ENCODE measurements around the gene C2orf72.
"Not testable (repeated sequence)": the region's sequence is repeated elsewhere in the genome, so short reads cannot be mapped to it uniquely, and the experiment has no call there.

C2orf72 gene

DNA sequence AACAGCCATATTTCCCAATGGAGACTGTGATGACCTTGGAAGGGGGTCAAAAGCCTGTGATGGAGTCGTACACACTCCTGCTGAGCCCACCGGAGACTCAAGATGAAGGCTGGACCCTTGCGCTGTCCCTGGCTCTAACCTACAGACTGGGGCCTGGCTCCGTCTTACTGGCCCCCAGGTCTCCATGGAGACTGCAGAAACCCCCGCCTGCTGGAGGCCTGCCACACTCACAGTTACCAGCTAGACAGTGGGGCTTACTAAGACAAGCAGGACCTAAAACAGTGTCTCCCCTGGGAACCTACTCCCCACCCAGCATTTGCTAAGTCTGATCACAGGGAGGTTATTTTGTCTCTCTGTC, 9.6 kb downstream of the C2orf72 start:
- DNase-seq (ENCODE audit: low spot score): no peak

DNA sequence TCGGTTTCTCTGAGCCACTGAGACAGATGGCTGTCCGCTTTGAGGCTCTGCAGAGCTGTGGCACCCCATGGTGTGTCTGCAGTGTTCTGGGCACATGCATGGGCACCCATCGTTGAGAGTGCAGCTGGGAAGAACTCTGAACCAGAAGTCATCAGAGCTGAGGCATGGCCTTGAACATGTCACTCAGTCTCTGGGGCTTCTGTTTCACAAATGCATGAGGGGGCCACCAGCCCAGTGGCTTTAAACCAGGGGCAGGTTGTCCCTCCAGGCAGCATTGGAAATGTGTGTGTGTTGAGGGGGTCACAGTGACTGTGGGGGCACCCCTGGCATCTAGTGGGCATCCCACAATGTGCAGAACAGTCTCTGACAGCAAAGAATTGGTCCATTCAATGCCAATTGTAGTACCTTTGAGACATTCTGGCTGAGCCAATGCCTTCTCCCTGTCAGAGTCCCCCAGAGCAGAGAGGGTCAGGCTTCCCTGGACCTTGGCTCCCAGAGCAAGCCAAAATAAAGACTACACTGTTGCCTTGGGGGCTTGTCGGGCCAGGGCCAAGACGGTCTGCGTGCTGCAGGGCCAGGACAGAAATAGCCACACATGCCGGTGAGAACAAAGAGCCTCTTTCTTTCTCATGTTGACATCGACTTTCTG, 10.1 kb downstream of the C2orf72 start:
- DNase-seq (ENCODE audit: low spot score): peak; percentile 77

DNA sequence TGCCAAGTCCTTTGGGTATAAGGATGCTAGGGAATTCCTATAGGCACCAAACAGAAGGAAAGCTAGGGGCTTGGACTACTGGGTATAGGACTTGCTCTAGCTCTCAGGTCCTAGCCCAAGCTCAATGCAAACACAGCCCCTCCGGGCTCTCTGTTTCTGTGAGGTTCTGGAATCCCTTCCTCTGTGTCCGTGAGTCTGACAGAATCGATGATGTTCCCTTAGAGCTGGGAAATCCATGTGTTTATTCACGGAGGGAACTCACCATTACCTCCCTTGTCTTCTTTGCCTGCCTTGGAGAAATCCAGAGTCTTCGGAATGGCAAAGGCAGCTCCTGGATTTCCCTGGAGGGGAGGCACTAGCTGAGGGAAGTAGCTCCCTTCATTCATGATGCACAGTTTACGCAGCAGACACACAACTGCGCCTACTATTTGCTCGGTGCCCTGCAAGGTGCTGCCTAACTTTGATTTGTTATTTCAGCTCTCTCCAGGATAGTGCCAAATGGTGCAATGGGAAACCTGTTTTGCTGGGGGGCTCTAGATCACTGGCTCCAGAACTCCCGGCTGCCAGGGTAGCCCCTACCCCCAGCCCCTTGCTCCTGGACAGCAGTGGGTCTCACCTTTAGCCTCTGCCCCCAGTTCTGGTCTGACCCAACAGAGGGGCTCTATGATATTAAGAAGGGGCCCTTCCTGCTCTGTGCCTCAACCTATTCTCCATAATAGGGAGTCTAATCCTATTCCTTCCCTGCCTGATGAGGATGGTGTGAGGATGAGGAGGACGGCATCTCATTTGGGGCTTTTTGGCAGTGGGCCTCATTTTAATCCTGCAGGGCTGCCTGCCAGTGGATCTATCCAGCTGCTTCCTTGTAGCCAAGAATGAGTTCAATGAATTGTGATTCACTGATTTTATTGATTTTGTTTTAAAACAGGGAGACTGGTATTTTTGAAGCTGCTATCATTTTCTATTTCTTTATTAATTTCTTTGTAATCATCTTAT, 10.9 kb downstream of the C2orf72 start:
- no peak for DNase-seq (ENCODE audit: low spot score)

DNA sequence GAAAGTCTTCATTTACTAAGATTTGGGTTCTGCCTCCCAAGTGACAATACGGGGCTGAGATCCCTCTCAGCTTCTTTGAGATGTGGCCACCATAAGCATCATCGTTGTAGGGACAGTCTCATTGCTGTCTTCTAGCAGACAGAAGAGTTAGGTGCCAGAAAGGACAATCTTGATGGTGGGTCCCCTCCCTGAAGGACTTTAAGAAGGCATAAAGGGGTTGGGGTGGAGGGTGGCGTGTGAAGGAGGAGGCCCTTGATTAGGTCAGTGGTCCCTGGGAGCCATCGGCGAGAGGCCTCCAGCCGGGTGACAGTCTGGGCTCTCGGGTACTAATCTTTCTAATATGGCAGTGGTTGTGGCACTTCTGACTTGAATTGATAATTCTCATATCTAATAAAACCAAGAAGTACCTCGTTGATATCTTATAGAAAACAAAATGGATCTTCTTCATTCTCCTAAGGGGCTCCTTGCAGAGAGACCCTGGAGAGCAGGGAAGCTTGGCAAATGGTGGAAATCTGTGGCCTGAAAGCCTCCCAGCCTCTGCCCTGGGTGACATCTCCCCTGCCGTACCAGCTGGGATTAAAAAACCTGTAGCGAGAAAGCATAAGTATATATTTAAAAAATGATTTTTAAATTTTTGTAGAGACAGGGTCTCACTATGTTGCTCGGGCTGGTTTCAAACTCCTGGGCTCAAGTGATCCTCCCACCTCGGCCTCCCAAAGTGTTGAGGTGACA, 12.1 kb downstream of the C2orf72 start:
- DNase-seq (ENCODE audit: low spot score): no peak

DNA sequence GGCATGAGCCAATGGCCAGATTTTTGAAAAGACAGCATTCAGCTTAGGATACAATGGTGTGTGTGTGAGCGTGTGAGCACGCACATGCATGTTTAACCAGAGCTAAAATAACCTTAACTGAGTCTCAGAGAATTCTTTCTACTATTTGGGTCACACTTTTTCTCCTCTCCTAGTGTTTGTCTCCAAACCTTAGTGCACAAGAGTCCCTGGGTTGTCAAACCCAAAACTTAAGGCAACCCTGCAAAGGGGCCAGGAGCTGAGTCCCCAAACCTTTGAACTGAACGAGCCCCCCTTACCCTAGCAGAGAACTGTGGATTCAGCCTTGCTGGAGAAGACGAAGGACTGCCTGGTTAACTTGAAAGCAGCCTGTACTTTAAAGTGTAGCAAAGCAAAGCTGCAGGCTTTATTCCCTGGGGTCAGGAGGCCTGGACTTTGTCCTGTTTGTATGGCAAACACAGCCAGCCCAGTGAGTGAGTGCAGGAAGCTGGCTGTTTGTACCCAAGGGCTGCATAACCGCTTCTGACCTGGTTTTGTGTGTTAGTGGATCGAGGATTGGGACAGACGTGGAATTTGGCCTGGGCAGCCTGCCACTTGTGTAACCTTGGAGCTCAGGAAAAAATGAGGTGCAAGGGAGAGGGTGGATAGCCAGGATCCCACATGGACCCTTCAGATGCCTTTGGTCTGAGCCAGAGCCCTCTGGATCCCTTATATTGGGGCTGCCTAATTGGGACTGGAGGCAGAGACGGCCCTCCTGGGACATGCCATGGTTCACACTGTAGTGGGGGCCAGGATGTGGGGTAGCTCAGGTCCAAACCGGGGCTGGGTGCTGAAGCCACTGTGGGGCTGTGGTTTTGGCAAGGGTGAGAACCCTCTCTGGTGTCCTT, 12.9 kb downstream of the C2orf72 start:
- DNase-seq (ENCODE audit: low spot score): no peak

DNA sequence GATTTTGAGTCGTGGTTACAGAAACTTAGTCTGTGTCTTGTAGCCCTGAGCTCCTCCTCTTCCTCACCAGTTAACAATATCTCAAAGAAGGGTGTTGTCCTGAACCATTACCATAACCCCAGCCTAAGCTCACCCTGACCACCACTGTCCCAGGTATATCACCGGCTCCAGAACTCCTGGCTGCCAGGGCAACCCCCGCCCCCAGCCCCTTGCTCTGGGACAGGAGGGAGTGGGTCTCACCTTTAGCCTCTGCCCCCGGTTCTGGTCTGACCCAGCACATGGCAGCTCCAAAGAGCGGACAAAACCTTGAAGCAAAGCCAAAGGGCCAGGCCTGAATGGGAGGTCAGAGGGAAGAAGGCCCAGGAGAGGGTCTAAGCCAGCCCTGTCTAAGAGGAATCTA, 13.8 kb downstream of the C2orf72 start:
- no peak for DNase-seq (ENCODE audit: low spot score)

DNA sequence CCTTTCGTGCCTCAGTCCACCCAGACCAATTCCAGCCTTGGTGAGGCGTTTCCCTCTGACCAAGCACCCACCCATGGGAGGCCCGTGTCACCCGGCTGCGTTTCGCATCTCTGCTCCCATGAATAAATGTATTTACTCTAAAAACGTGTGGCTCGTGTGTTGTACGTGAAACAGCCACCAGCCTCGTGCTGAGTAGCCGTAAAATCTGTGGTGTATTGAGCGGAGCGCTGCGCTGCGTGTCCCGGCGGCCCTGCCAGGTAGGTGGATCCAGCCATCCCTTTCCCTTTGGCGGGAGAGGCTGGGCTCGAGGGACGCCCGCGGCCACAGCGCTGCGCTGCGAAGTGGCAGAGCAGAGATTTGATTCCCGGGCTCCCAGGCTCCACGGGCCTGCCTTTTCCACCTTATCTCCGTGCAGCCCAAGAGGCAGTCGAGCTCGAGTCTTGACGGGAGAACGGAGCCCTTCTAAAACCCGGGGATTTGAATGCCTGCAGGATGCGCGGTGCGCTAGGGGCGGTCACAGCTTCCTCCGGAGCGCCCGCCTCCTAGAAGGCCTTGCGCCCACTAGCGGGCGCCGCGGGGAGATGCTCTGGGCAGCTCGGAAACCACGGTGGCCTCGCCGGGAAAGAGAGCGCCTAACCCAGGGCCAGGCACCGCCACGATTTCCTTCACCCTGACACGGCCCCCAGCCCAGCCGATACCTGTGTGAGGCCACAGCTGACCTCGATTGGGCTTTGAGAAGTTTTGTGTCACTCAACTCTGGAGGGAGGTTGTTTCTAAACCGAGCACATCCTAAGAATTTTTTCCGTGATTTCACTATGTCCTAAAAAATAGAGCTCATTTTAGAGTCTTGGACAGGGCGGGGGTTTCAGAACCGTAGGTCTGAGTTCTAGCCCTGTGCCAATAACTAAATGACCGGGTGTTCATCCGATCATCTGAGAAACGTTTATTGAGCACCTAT, 15.4 kb downstream of the C2orf72 start:
- peak; percentile 67 for DNase-seq (ENCODE audit: low spot score)

DNA sequence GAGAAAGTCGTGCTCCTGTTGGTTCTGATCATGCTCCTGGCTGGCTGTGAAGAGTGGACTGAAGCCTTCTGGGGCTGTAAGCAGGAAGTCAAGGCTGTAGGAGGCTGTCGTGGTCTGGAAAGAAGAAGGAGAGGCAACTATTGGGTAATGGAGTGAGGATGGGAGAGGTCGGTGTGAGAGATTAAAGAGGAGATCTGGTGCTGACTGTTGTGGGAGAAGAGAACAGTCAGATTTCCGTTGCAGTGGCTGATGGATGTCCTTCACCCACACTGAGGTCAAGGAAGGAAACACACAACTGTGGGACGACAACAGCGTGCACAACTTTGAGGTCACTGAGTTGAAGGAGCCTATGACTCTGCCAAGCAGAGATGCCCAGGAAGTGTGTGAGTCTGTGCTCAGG, 16.5 kb downstream of the C2orf72 start:
- DNase-seq (ENCODE audit: low spot score): no peak

DNA sequence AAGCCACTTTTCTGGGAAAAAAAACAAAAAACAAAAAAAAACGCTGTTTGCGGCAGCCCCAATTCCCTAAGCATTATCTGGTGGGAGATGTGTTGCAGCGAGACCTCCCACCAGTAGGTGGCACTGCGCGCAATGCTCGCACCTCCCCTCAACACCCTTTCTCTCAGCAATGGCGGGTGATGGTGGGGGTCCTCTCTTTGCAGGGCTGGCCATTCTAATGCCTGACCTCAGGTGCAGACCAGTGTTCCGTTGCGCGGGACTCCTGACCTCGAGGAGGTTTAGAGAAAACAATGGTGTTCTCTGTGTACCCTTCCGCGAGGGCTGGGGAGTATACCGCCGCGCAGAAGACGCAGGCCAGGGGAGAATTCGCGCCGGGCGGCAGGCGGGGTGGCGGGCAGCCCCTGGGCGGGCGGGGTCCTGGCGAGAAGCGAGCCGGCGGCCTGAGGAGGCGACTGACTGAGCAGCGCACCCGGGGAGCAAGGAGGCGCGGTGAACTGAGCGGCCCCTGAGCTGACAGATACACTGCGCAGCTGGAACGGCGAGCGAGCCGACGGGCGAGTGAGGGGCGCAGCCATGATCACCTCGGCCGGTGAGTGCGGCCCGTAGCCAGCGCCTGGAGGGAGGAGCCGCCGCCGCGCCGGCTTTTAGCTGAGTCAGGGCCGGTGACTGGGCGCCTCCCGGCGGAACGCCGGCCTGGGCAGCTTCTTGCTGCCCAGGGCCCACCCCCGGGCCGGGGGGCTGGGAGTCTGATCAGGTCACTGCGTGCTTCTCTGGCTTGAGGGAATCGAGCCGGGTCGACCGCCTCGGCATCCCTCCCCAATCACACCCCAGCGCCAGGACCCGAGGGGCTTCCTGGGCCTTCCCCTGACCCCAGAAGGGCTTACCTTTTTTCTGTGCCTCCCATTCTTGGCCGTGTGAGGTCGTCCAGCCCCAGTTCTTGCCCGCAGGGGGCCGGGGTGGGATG, 19.4 kb downstream of the C2orf72 start, which contains the start of gene PSMD1:
Gene PSMD1, plus strand, starts transcription at position 415 of the 964 bp plus-strand sequence. Its CDS starts 159 bp downstream, at position 574.
- peak; percentile 94 for DNase-seq (ENCODE audit: low spot score)

DNA sequence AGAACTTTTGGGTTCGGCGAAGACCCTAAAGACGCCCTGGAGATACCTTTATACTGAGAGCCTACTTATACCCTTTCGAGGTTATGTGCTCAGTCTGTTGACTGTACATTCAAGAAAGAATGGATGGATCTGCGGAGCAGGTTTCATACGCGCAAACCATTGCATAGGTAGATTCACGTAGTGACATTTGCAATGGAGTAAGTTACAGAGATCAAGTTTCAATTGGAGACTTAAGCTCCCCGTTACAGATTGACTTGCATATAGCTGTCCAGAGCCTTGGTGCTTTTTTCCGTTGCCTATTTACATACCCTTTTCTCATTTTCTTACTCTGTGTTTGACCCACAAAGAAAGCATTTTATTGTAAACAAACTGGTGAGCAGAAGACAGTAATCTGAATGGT, 20.3 kb downstream of the C2orf72 start:
- DNase-seq (ENCODE audit: low spot score): no peak

DNA sequence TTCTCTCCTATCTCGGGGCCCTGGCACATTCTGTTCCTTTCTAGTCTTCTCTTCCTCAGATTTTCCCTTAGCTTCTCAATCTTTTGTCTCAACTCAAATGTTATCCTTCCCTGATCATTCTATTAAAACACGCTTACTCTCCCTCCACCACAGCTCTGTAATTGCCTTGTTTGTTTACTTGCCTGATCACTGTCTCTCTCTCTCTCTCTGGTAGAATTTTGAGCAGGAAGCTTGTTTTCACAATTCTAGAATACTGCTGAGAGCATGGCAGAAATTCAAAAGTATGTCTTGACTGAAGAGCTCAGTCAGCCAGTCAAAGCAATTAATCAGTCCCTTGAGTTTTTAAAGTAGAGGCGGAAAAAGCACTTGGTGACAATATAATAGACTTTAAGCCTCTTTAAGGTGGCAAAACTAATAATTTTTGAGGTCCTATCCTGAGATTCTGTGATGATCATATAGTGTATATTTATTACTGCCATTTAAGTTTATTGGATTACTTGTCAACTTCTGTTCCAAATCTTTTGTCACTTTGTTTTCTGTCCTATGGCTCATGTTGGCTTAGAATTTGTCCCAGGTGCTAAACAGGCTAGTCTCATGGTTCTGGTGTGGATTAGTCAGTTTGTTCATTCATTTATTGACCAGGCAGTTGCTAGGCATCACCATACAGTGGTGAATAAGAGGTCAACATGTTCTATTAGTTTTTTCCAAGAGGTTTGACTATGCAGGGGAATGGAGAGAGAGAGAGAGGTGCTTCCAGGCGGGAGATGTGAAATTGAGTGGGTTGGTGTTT, 21.6 kb downstream of the C2orf72 start:
- no peak for DNase-seq (ENCODE audit: low spot score)

DNA sequence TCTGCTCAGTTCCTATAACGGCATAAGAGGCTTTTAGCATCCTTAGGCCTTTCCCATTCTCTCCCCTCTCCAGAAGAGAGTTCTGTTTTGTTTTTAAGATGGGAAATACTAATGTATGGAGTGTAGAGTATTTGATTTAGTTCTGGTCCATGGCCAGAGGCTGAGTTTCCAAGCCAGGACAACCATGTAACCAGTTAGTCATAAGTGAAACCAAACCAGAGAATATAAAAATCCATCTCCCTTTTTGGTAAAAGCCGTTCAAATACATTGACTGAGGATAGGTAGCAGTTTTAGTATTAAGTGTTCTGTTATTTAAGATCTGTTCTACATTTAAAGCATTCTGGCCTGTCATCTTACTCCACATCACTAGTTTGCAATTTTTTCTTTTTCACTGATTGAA, 22.4 kb downstream of the C2orf72 start:
- no peak for DNase-seq (ENCODE audit: low spot score)

DNA sequence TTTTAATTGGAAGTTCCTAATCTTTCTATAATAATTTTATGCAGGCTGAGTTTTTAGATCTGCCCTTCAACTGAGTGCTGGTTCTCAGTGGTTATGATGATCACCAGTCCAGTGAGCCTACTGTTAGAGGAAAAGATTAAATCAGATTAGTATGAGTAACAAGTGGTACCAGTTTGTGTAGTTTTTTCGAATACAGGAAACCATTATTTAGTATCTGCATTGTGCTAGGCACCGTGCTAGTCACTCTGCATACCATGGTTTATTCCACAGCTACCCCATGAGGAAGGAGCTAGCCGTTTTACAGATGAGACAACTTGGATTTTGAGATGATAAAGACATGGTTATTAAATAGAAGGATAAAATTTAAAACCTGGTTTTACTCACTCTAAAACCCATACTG, 25.5 kb downstream of the C2orf72 start:
- no peak for DNase-seq (ENCODE audit: low spot score)

DNA sequence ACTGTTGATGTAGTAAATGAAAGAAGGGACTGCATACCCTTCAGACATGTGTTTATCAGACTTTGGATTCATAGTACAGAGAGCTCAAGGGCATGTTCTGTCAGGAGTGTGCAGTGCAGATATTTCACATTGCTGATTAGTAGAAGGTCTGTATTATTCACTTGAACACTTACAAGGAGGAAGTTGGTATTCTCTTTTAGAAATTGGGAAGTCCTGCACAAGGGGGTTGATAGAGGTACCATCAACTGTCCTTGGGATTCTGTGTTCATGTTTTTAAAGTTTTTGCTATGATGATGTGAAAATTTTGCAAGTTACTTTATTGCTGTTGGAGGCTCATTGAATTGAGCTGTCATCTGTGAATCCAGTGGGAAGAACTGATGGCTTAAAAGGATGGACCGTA, 26.0 kb downstream of the C2orf72 start:
- DNase-seq (ENCODE audit: low spot score): no peak

DNA sequence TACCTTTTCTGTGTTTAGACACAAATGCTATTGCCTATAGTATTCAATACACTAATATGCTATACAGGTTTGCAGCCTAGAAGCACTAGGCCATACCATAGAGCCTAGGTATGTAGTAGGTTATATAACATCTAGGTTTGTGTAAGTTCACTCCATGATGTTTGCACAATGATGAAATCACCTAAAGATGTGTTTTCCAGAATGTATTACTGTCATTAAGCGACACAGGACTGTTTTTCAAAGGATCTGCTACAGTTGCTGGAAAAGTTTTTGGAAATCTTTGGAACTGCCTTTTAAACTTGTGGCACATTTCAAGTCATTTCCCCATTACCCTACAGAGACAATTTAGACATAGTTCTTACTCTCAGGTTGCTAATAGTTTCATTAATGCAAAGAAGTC, 28.6 kb downstream of the C2orf72 start:
- DNase-seq (ENCODE audit: low spot score): no peak

DNA sequence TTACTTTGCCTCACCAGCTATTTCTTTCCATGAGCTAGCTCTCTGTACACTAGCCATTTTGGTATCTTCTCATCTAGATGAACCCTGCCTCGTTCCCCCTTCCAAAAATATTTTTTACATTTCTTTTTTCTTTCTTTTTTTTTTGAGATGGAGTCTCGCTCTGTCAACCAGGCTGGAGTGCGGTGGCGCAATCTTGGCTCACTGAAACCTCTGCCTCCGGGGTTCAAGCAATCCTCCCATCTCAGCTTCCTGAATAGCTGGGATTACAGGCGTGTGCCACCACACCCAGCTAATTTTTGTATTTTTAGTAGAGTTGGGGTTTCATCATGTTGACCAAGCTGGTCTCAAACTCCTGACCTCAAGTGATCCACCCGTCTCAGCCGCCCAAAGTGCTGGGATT, 30.2 kb downstream of the C2orf72 start:
- DNase-seq (ENCODE audit: low spot score): not testable (repeated sequence)

DNA sequence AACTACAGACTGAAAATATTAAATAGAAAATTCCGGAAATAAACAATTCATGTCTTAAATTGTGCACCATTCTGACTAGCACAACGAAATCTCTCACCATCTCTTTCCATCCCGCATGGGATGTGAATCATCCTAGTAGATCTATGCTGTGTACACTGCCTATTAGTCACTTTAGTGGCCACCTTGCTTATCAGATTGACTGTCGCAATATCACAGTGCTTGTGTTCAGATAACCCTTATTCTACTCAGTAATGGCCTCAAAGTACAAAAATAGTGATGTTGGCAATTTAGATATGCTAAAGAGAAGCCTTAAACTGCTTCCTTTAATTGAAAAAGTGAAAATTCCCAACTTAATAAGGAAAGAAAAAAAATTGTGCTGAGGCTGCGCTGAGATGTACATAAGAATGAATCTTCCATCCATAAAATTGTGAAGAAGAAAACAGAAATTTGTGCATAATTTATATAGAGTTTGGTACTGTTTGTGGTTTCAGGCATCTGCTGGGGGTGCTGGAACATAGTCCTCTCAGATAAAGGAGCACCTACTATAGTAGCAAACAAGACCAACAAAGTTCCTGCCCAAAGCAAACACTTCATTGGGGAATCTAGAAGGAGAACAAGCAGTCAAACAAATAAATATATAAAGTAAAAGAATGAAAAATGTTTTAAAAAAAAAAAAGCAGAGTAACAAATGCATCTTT, 31.4 kb downstream of the C2orf72 start:
- no peak for DNase-seq (ENCODE audit: low spot score)

All from COLO829 (cell line).